HEK293T (cell line): ENCODE results near the gene MAML2.

Experiments
- ARNT ChIP-seq: fragments of 450-650 bp; IDR thresholded peaks from 2 replicates; pipeline ENCODE4 v1.6.1; 2017; ENCODE audit warnings: mild to moderate bottlenecking
- BHLHE40 ChIP-seq: fragments of 450-650 bp; IDR thresholded peaks from 2 replicates; pipeline ENCODE4 v1.6.1; 2016; ENCODE audit warnings: mild to moderate bottlenecking, moderate library complexity, borderline replicate concordance
- FOXA1 ChIP-seq: fragments of 450-650 bp; IDR thresholded peaks from 2 replicates; pipeline ENCODE4 v1.6.1; 2016; ENCODE audit warnings: mild to moderate bottlenecking
- FOXK2 ChIP-seq: fragments of 450-650 bp; IDR thresholded peaks from 2 replicates; pipeline ENCODE4 v1.6.1; 2016; ENCODE audit warnings: mild to moderate bottlenecking
- FOXM1 ChIP-seq: fragments of 450-650 bp; IDR thresholded peaks from 2 replicates; pipeline ENCODE4 v1.6.1; 2017; ENCODE audit warnings: mild to moderate bottlenecking, borderline replicate concordance
- HDGF ChIP-seq: fragments of 450-650 bp; IDR thresholded peaks from 2 replicates; pipeline ENCODE4 v1.6.1; 2017; ENCODE audit warnings: antibody characterized with exemption, borderline replicate concordance
- NFRKB ChIP-seq: fragments of 450-650 bp; IDR thresholded peaks from 2 replicates; pipeline ENCODE4 v1.6.1; 2016; ENCODE audit warnings: mild to moderate bottlenecking, moderate library complexity
- PKNOX1 ChIP-seq: fragments of 450-650 bp; IDR thresholded peaks from 2 replicates; pipeline ENCODE4 v1.6.1; 2016
- SP1 ChIP-seq: fragments of 450-650 bp; IDR thresholded peaks from 2 replicates; pipeline ENCODE4 v1.6.1; 2017
- SUZ12 ChIP-seq: fragments of 450-650 bp; IDR thresholded peaks from 2 replicates; pipeline ENCODE4 v1.6.1; 2016; ENCODE audit warnings: mild to moderate bottlenecking
- ZNF384 ChIP-seq: fragments of 450-650 bp; IDR thresholded peaks from 2 replicates; pipeline ENCODE4 v1.6.1; 2016

- TF ChIP-seq SP1 (no peak), ARNT (no peak), PKNOX1 (no peak), FOXK2 (no peak), HDGF (no peak), ZNF384 (no peak), FOXA1 (no peak), NFRKB (no peak), FOXM1 (no peak), SUZ12 (no peak), BHLHE40 (no peak)
Observed at GRCh38 chr11:96101146-96101545, 241.8 kb downstream of the MAML2 start.
